Loucy (cell line): ENCODE measurements around the gene LPIN2.
A peak's percentile ranks its signal among the peaks of the same experiment; 100 is the strongest.
"Not testable (repeated sequence)": the region's sequence is repeated elsewhere in the genome, so short reads cannot be mapped to it uniquely, and the experiment has no call there.

Experiments
- H2AFZ ChIP-seq: fragments of 200-600 bp; sonication (generic); 2 replicates; pipeline ENCODE4 v1.6.0; 2016; ENCODE audit warnings: antibody characterized with exemption, mild to moderate bottlenecking, low read length, moderate library complexity
- H3F3A ChIP-seq: fragments of 200-600 bp; 2 replicates; pipeline ENCODE4 v1.6.0; 2016; ENCODE audit warnings: antibody characterized with exemption, low read depth, mild to moderate bottlenecking
- H3K27me3 ChIP-seq: fragments of 200-600 bp; sonication (generic); 2 replicates; pipeline ENCODE4 v1.6.1; 2014; ENCODE audit warnings: low read length, mild to moderate bottlenecking; ENCODE audit not compliant: insufficient read depth, poor library complexity, severe bottlenecking
- H3K36me3 ChIP-seq: fragments of 200-600 bp; sonication (generic); 2 replicates; pipeline ENCODE4 v1.6.1; 2016; ENCODE audit warnings: low read length; ENCODE audit not compliant: insufficient read depth
- H3K4me1 ChIP-seq: fragments of 200-600 bp; sonication (generic); 2 replicates; pipeline ENCODE4 v1.5.1; 2014; ENCODE audit warnings: low read length, mild to moderate bottlenecking; ENCODE audit not compliant: insufficient read depth, poor library complexity, severe bottlenecking
- H3K4me2 ChIP-seq: fragments of 200-600 bp; sonication (generic); 2 replicates; pipeline ENCODE4 v1.6.0; 2014; ENCODE audit warnings: antibody characterized with exemption, low read length, low read depth, mild to moderate bottlenecking; ENCODE audit not compliant: poor library complexity, severe bottlenecking
- H3K4me3 ChIP-seq: fragments of 200-600 bp; sonication (generic); 2 replicates; pipeline ENCODE4 v1.5.1; 2014; ENCODE audit warnings: low read length, mild to moderate bottlenecking, mixed read lengths; ENCODE audit not compliant: poor library complexity, severe bottlenecking
- H3K79me2 ChIP-seq: fragments of 200-600 bp; sonication (generic); 2 replicates; pipeline ENCODE4 v1.6.1; 2014; ENCODE audit warnings: low read length; ENCODE audit not compliant: insufficient read depth
- H3K9ac ChIP-seq: fragments of 200-600 bp; sonication (generic); 2 replicates; pipeline ENCODE4 v1.6.0; 2014; ENCODE audit warnings: mild to moderate bottlenecking, low read depth, low read length, moderate library complexity; ENCODE audit not compliant: poor library complexity, severe bottlenecking
- H3K9me2 ChIP-seq: fragments of 200-600 bp; sonication (generic); replicated peaks from 2 replicates; pipeline ENCODE4 v1.6.1; 2016; ENCODE audit warnings: low read depth, low read length, mixed read lengths
- H3K9me3 ChIP-seq: fragments of 200-600 bp; sonication (generic); 2 replicates; pipeline ENCODE4 v1.6.1; 2014; ENCODE audit warnings: mild to moderate bottlenecking, antibody characterized with exemption, low read length, low read depth; ENCODE audit not compliant: insufficient read depth
- H4K20me1 ChIP-seq: fragments of 200-600 bp; sonication (generic); 2 replicates; pipeline ENCODE4 v1.6.0; 2014; ENCODE audit warnings: antibody characterized with exemption, low read length, mild to moderate bottlenecking; ENCODE audit not compliant: insufficient read depth, poor library complexity, severe bottlenecking
- CTCF ChIP-seq: fragments of 200-600 bp; sonication (generic); conservative IDR thresholded peaks from 2 replicates; pipeline ENCODE4 v1.5.1; 2014; ENCODE audit warnings: mild to moderate bottlenecking, antibody characterized with exemption, low read length
- EZH2phosphoT487 ChIP-seq: fragments of 200-600 bp; IDR thresholded peaks from 2 replicates; pipeline ENCODE4 v1.6.1; 2018; ENCODE audit warnings: antibody characterized with exemption, mild to moderate bottlenecking, moderate library complexity, borderline replicate concordance

Gene LPIN2

GRCh38 chr18:3029215-3029952 is 16.4 kb upstream of the LPIN2 start:
- peak overlapping the region; percentile 9; the same call in 1 of the 2 replicates for H2AFZ ChIP-seq
- TF ChIP-seq EZH2phosphoT487: no peak
- no peak for TF ChIP-seq CTCF
- no peak overlapping the region for H3K4me2 ChIP-seq
- H3K9ac ChIP-seq: no peak overlapping the region
- H3K9me2 ChIP-seq: no peaks in the 10 kb centered on the region
- no peaks in the 10 kb centered on the region for H3K27me3 ChIP-seq
- no peaks in the 10 kb centered on the region for H3K9me3 ChIP-seq
- H3K4me1 ChIP-seq: no peaks in the 10 kb centered on the region
- H4K20me1 ChIP-seq: no peaks in the 10 kb centered on the region
- no peaks in the 10 kb centered on the region for H3F3A ChIP-seq
- no peak overlapping the region for H3K4me3 ChIP-seq
- H3K36me3 ChIP-seq: no peaks in the 10 kb centered on the region
- no peaks in the 10 kb centered on the region for H3K79me2 ChIP-seq

DNA sequence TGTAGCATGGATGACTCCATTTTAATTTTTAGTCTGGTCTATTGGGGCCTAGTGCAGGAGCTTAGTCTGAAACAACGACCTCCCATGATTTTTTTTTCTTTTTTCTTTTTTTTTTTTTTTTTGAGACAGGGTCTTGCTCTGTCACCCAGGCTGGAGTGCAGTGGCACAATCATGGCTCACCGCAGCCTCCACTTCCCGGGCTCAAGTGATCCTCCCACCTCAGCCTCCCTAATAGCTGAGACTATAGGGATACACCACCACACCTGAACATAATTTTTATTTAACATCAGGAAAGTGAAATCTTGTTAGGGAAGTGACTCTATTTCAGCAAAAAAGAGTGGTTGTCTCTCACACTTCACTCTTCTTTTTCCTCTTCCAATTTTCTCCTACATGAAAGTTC is 15.2 kb upstream of the LPIN2 start:
- H3K4me1 ChIP-seq, H3F3A ChIP-seq, H3K79me2 ChIP-seq, H3K9ac ChIP-seq, H3K4me2 ChIP-seq, H3K9me2 ChIP-seq, H3K36me3 ChIP-seq, H4K20me1 ChIP-seq, H3K9me3 ChIP-seq, H2AFZ ChIP-seq, H3K27me3 ChIP-seq, H3K4me3 ChIP-seq: not testable (repeated sequence)

DNA sequence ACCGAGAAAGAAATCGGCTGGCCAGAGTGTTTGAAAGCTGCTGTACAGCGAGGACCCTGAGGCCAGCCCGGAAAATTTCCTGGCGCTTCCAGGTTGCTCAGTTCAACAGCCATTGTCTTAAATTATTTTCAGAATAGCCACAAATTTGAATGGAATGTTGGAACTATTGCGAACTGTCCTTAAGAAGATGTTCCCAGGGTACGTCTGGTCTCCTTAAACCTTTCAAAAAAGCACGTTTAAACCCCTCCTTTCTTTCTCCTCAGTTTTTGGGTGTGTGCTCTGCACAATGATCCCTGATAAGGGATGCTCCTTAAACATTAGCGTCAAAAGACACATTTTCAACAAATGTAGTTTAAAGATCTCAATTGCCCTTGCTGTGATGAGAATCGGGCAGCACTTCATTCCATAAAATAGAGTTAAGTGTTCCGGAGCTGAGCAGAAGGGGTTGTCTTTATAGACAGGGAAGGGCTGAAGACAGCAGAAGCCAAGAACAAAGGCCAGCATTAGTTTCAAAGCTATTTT is 14.5 kb upstream of the LPIN2 start:
- Histone ChIP-seq H3K4me3 (no peak overlapping the region), H3F3A (no peaks in the 10 kb centered on the region), H3K9me2 (no peaks in the 10 kb centered on the region), H3K36me3 (no peaks in the 10 kb centered on the region), H3K27me3 (no peaks in the 10 kb centered on the region), H4K20me1 (no peaks in the 10 kb centered on the region), H3K79me2 (no peaks in the 10 kb centered on the region), H3K4me2 (no peak overlapping the region), H3K9ac (no peak overlapping the region), H2AFZ (no peak overlapping the region), H3K4me1 (no peaks in the 10 kb centered on the region), H3K9me3 (no peaks in the 10 kb centered on the region)
- TF ChIP-seq EZH2phosphoT487 (no peak), CTCF (no peak)

- H3K4me1 ChIP-seq: no peaks in the 10 kb centered on the region
- H3K4me3 ChIP-seq: no peak overlapping the region
- no peaks in the 10 kb centered on the region for H3F3A ChIP-seq
- H3K27me3 ChIP-seq: no peaks in the 10 kb centered on the region
- TF ChIP-seq EZH2phosphoT487: no peak
- no peak for TF ChIP-seq CTCF
- H3K79me2 ChIP-seq: no peaks in the 10 kb centered on the region
- H3K9ac ChIP-seq: no peak overlapping the region
- no peaks in the 10 kb centered on the region for H4K20me1 ChIP-seq
- no peaks in the 10 kb centered on the region for H3K9me2 ChIP-seq
- no peak overlapping the region for H2AFZ ChIP-seq
- H3K36me3 ChIP-seq: no peaks in the 10 kb centered on the region
- no peaks in the 10 kb centered on the region for H3K9me3 ChIP-seq
- H3K4me2 ChIP-seq: no peak overlapping the region
These were observed 12.6 kb upstream of the LPIN2 start for GRCh38 chr18:3025544-3025943.

GRCh38 chr18:3023603-3024002 is 10.7 kb upstream of the LPIN2 start:
- H4K20me1 ChIP-seq, H3K36me3 ChIP-seq, H3K9me2 ChIP-seq, H3F3A ChIP-seq, H3K79me2 ChIP-seq, H3K4me1 ChIP-seq, H3K4me2 ChIP-seq, H2AFZ ChIP-seq, H3K27me3 ChIP-seq, H3K4me3 ChIP-seq, H3K9me3 ChIP-seq, H3K9ac ChIP-seq: not testable (repeated sequence)
